Activated T-helper 9 cell treated with anti-CD3 and anti-CD28 coated beads, Interleukin-2, amount 50 U/mL, for 16 hours (primary cell): ENCODE data around the gene OASL.

Experiments
- DNase-seq: peaks from one replicate; pipeline ENCODE4 v3.0.0-alpha.2; 2020; ENCODE audit warnings: low read depth

OASL gene

DNA sequence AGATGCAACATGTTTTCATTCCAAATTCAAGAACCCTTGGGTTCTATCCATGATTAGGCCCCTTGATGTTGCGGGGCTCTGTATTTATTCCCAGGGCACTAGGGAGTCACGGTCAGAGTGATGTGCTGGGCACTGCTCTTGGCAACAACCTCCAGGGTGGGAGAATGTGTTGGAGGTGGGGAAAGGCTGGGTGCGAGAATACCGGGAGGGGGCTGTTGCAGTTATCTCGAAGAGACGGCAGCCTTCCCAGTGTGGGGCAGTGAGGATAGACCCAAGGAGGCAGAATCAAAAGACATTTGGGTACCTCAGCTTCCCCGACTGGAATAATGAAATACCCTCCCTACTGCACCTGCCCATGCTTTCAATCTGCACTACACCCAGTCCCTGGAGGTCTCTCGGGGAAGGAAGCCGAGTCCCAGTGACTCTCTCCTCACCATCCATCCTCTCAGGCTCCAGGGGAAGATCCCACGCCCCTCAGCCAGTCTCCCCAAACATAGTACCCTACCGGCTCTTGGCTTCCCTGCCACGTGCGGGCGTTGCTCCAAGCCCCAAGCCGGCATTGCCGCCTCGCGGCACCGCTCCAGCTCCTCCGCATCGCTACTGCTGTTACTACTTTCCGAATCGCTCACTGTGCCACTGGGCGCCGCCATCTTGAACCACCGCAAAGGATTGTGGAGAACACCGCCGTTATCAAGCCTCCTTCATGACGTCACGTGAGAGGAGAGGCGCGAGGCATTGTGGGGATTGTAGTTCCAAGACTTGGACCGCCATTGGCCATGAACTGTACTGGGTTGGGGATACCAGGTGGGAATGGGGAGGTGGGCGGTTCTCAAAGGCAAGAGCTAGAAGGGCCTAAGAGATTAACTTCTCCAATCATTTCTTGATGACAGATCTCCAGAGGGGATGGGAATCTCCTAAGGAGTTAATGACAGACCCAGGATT, 22.9 kb downstream of the OASL start, which contains the start of gene C12orf43:
Gene C12orf43, minus strand, starts transcription at position 663 of the 942 bp plus-strand sequence. Its CDS starts 13 bp downstream, at position 650.
- DNase-seq, result peak; percentile 83

DNA sequence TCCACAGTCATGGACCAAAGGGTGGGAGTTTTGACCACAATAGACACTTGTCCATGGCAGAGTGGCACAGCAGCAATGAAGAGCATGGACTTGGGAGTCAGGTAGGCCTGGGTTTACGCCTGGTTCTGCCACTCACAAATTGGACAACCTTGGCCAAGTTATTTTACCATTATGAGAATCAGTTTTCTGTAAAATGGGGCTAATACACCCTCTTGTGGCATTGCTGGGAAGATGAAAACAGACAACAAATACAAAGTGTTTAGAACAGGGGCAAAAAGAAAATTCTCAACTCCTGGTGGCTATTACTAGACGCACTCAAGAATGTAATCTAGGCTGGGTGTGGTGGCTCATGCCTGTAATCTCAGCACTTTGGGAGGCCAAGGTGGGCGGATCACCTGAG, 25.3 kb downstream of the OASL start:
- DNase-seq, result no peak

DNA sequence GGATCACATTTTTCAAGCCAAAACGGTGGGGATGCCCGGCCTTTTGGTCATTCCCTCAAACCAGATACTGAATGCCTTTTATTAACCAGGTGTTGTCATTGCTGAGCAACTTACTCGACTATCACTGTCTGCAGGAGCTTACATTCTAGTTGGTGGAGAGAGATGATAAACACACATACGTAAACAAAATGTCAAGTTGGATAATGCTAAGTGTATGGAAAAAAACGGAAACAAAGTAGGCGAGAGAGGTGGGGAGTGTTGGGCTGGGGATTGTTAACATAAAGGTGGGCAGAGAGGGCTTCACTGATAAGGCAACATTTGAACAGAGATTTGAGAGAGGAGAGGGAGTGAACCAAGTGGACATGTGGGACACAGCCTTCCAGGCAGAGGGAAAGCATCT, 27.2 kb downstream of the OASL start:
- no peak for DNase-seq

- DNase-seq, result no peak
These were observed 28.2 kb downstream of the OASL start for GRCh38 chr12:121010860-121011259.

DNA sequence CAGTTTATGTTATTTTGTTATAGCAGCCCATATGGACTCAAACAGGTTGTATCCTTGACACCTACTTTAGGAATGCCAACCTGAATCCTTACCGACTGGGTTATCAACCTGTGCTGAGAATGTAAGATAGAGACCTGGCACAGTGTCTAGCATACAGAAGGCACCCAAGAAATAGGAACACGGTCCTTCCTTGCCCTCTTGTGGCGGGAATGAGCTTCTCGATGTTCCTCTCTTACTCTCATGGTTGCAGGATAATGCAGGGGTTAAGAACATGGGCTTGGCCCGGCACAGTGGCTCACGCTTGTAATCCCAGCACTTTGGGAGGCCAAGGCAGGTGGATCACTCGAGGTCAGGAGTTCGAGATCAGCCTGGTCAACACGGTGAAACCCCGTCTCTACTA, 29.3 kb downstream of the OASL start:
- no peak for DNase-seq

DNA sequence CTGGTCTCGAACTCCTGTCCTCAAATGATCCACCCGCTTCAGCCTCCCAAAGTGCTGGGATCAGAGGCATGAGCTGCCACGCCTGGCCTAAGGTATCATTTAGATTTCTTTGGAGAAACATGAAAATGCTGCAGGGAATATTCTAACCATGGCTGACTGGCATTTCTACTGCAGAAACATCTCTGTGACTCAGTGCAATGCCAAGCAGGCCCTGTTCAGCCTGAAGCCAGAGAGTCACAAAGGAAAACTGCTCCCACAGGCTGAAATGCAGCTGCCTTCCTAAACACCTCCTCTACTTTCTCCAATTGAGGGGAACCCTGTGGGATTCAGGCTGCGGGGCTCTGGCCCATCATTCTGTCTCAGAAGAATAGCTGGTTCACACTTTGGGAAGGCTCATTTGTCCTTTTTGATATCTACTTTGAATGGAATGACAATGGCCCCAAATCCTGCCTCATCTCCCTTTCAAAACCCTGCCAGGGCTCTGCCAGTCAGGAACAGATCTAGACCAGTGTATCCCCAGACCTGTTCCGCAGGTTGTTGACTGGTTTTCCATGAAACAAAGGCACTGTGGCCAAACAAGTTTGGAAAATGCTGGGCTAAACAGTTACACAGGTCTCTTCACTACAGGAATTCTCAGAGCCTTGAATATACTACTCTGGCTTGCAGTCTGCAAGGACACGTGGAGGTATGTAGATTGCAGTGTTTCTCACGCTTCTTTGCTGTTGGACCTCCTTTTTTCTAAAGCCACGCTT, 30.5 kb downstream of the OASL start:
- no peak for DNase-seq

DNA sequence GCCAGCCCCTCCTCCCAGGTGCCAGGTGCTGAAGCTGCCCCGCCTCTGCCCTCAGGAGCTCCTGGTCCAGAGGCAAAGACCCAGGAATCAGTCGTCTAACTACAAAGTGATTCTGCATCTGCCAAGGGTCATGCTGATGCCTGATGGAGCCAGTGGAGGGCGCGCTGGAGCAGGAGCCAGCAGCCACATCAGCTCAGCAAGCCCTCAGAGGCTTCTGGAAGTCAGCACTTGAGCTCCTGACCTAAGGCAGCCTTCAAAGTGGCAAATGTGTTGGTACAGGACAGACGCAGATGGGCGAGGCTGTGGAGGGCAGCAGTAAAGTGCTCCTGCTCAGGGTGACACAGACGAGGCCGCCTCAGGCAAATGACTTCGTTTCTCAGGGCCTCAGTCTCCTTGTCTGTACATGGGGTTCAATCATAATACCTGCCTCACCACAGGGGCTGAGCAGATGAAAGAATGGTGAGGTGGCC, 33.7 kb downstream of the OASL start:
- no peak for DNase-seq

DNA sequence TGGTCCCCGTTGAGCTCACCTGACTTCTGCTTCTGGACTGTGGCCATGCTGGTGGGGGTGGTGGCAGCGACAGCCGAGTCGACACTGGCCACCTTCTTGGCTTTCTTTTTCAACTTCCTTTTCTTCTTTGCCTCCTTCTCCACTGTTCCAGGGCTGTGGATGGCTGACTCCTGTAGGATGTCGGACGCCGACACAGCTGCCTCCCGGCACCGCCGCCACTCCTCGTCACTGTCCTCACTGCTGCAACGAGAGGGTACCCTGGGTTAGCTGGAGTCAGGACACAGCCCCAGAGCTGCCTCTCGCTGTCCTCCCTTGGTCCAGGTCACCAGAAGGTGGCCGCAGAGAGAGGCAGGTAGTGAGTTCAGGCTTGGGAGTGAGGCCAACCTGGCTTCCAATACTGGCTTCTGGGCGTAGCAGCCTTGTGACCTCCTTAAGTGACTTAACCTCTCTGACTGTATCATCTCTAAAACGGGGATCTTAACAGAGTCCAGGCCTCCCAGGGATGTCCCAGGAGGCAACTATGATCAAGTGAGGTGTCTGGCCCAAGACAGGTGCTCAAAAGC, 34.7 kb downstream of the OASL start:
- no peak for DNase-seq

DNA sequence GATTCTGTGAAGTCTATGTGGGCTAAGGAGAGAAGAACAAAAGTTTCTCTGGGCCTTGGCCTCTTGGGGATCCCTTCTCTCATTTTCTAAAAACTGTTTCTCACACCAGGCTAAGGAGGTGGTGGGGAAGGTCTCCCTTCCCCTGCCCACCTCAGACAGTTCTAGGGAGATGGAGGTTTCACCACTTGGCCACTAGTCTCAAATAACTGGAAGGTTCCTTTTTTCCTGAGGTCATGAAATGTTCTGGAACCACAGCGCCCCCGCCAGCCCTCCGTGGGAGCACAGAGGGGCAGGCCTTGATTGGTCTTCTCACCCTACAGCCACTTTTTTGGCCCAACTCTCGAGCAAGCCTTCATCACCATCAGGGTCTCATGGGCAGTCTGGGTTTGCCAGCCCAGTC, 35.4 kb downstream of the OASL start:
- DNase-seq, result no peak

DNA sequence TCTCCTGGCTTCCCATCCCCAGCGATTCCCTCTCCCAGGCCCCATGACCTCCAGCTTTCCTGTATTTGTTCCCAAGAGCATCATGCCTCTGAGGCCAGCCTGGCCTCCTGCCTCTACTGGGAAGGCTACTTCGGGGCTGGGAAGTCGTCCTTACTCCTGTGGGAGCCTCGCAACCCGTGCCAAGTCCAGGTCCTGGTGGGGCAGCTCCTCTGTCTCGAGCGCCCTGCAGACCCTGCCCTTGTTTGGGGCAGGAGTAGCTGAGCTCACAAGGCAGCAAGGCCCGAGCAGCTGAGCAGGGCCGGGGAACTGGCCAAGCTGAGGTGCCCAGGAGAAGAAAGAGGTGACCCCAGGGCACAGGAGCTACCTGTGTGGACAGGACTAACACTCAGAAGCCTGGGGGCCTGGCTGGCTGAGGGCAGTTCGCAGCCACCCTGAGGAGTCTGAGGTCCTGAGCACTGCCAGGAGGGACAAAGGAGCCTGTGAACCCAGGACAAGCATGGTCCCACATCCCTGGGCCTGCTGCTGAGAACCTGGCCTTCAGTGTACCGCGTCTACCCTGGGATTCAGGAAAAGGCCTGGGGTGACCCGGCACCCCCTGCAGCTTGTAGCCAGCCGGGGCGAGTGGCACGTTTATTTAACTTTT, 37.1 kb downstream of the OASL start:
- DNase-seq, result no peak

DNA sequence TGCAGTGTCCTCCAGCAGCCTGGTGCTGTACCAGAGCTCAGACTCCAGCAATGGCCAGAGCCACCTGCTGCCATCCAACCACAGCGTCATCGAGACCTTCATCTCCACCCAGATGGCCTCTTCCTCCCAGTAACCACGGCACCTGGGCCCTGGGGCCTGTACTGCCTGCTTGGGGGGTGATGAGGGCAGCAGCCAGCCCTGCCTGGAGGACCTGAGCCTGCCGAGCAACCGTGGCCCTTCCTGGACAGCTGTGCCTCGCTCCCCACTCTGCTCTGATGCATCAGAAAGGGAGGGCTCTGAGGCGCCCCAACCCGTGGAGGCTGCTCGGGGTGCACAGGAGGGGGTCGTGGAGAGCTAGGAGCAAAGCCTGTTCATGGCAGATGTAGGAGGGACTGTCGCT, 38.0 kb downstream of the OASL start:
- no peak for DNase-seq

GRCh38 chr12:121000530-121000929, 38.5 kb downstream of the OASL start:
- no peak for DNase-seq

DNA sequence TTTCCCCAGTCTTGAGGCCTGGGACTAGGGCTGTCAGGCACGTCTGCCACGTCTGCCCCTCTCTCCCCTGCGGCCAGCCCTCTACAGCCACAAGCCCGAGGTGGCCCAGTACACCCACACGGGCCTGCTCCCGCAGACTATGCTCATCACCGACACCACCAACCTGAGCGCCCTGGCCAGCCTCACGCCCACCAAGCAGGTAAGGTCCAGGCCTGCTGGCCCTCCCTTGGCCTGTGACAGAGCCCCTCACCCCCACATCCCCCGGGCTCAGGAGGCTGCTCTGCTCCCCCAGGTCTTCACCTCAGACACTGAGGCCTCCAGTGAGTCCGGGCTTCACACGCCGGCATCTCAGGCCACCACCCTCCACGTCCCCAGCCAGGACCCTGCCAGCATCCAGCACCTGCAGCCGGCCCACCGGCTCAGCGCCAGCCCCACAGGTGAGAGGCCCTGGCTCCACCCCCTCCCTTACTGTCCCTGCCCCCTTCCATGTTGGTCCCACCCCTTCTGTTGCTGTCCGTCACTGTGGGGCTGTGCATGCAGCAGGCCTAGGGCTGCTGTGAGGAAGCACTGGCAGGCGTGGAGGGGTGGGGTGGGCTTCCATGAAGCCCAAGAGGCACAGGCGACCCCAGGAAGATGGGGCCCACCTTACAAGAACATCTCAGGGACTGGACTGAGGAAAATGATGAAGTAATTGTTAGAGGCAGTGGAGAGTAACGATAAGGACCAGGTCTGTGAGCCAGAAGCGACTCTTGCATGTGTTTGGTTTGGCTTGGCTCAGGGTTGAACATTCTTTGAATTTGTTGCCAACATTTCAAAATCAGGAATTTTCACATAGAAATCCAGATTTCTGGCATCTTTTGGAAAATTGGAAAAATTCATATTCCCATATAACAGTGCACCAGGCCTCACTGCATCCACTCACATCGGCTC, 39.6 kb downstream of the OASL start:
- DNase-seq, result no peak

- no peak for DNase-seq
These were observed 40.6 kb downstream of the OASL start for GRCh38 chr12:120998435-120998834.

- DNase-seq, result no peak
These were observed 41.6 kb downstream of the OASL start for GRCh38 chr12:120997448-120997847.

- DNase-seq, result no peak
These were observed 42.8 kb downstream of the OASL start for GRCh38 chr12:120996133-120996746.

GRCh38 chr12:120994589-120995337, 44.3 kb downstream of the OASL start:
- no peak for DNase-seq

GRCh38 chr12:120994059-120994458, 45.0 kb downstream of the OASL start:
- DNase-seq, result no peak

GRCh38 chr12:120993496-120993895, 45.5 kb downstream of the OASL start:
- DNase-seq, result no peak

- no peak for DNase-seq
These were observed 46.1 kb downstream of the OASL start for GRCh38 chr12:120992989-120993388.
